Measurements from ENCODE around the gene FAM241A.

FAM241A gene

DNA sequence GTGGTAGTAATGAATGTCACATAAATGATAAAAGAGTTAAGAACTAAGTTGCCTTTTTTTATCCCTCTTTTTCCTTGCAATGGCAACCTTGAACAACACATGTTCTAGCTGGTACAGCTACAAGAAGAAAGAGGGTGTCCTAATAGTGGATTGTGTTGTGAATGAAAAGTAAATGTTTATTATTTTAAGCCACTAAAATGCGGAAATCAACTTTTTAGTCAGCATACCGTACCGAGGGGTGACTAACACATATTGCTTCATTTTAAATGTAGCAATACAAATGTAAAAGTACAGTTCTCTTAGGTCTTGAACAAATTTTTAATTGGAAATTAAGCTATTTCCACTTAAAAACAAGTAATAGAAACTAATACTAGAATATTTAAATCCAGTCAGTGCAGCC lies 68.6 kb downstream of the FAM241A start:
- no peak for DNase-seq (ENCODE audit: low read depth in 2 of 2)

GRCh38 chr4:112214390-112215264 lies 69.4 kb downstream of the FAM241A start:
- DNase-seq (ENCODE audit: low read depth in 2 of 2): no peak

GRCh38 chr4:112219826-112220366 lies 74.6 kb downstream of the FAM241A start:
- no peak for DNase-seq (ENCODE audit: low read depth in 2 of 2)

DNA sequence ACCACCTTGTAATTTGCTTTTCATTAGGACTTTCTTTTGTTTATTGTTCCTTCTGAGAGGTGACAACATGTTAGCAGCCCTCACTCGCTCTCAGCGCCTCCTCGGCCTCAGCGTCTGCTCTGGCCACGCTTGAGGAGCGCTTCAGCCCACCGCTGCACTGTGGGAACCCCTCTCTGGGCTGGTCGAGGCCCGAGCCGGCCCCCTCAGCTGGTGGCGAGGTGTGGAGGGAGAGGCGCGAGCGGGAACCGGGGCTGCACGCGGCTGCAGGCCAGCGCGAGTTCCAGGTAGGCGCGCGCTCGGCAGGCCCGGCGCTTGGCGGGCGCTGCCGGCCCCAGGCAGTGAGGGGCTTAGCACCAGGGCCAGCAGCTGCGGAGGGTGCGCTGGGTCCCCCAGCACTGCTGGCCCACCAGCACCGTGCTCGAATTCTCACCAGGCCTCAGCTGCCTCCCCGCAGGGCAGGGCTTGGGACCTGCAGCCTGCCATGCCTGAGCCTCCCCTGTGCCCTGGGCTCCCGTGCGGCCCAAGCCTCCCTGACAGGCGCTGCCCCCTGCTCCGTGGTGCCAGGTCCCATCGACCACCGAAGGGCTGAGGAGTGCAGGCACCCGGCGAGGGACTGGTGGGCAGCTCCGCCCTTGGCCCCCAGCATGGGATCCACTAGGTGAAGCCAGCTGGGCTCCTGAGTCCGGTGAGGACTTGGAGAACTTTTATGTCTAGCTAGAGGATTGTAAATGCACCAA lies 77.1 kb downstream of the FAM241A start:
- DNase-seq (ENCODE audit: low read depth in 2 of 2): no peak

DNA sequence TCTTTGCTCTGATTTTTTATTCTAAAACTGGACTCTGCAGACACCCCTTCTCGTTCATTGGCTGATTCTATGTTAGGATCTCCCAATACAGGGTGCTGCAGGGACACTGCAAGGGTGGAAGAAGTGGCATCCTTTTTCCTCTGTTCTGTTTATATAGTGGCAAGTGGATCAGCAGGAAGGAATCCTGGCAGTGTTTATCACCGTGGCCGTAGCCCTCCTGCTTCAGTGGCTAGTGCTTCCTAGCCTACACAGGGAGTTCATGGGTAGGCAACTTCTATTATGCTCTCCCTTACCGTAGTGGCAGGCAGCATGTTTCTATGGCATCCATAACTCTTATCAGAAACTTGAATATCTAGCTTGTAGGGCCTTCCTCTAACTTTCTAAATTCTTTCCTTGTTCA lies 79.9 kb downstream of the FAM241A start:
- DNase-seq (ENCODE audit: low read depth in 2 of 2): no peak

DNA sequence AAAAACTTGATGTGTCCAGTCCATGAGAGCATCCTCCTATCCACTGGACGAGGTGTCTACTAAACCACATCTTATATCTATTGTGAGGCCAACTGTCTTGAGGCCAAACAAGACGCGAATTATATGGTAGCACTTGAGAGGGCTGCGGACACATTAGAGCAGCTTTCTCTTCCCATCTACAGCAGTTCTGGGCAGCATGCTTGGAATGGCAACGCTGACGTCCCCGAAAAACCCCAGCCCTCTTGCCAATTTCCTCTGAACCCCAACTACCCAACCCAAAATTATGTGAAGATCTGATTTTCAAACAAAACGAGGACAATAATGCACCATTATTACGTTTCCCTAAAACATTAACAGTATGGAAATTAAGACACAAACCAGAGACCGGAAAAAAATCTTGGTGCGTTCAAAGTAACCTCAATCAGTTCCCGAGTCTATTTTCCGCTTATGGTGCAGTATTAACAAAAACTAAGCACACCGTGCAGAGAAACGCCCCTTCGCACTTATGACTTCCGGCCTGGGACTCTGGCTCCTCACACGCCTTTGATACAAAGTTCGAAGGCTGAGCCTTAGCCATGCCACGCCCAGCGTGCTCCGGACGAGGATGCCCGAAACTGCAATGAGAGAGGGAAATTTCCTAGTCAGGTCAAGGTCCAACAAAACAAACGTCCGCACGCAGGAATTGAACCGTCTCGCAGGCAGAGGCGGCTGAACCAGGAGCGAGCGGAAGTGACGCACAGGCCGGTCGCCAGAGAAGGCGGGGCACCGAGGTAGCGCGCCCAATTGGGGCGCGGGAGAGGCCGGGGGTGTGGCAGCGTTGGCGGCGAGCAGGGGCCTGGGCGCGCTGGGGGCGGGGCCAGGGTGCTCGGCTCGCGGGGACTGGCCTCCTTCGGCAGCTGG lies 85.9 kb downstream of the FAM241A start:
- DNase-seq (ENCODE audit: low read depth in 2 of 2): peak; percentile 84 to 93

- DNase-seq (ENCODE audit: low read depth in 2 of 2): peak; percentile 34 to 55
These were observed 86.8 kb downstream of the FAM241A start, which contains the start of gene AP1AR for GRCh38 chr4:112231779-112232713. Gene AP1AR, plus strand, starts transcription at chr4:112231787. Its CDS starts 305 bp downstream, at chr4:112232092.

DNA sequence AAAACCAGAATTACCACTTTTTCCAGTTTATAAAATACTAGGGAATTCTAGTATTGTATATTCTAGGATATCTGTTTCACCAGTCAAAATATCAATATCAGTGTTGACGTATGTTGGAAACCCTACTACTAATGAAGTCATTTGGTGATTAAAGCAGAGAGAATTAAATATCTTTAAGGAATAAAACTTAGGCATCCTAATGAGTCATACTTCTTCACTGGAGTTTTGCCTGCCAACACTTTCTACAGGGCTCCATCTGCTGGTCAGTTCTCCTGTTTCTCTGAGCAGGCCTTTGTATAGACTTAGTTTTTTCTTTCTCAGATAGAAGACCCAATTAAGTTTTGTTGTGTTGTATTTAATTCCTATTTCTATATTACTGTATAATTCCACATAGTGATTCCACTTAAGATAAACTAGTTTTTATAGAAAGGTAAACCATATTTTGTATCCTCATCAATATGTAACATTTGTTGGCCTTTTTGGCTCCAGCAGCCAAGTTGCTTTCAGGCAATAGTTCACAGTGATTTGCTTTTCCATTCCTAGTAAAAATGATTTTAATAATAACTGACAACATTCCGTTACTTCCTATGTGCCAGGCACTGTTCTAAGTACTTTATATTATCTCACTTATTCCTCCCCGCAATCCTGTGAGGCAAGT lies 89.8 kb downstream of the FAM241A start:
- peak in 1 of 2 donors; percentile 7 for DNase-seq (ENCODE audit: low read depth in 2 of 2)

DNA sequence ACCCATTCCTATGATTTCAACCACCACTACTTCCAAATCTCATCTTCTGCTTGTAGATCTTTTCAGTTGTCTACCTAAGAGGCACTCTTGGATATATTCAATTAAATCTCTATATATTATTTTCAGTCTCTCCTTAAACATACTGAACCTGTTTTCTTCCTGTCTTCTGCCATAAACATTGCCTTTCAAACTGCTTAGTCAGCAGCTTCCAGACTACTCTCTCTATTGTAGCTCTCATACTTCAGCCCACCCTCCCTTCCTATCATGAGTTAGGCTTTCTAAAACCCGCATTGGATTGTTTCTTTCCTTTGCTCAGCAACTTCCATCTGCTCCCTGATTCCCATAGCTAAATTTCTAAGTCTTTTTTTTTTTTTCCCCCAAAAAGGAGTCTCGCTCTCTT lies 90.8 kb downstream of the FAM241A start:
- no peak for DNase-seq (ENCODE audit: low read depth in 2 of 2)

GRCh38 chr4:112238833-112239232 lies 93.6 kb downstream of the FAM241A start:
- no peak for DNase-seq (ENCODE audit: low read depth in 2 of 2)
